Hepatocyte (in vitro differentiated cells): Measurements from ENCODE around the gene ECHS1. TPM values are rescaled to one million over a fixed set of nuclear protein-coding genes. Genes with fewer than 3 reads are reported as not detected.

Experiments used
- DNase-seq: peaks from one replicate; pipeline ENCODE4 v3.0.0-alpha.2; 2016; ENCODE audit warnings: low spot score
- H2AFZ ChIP-seq: fragments of 200-600 bp; sonication (generic); 2 replicates; pipeline ENCODE4 v1.6.0; 2016; ENCODE audit warnings: antibody characterized with exemption, mild to moderate bottlenecking
- H3K27ac ChIP-seq: fragments of 200-600 bp; sonication (generic); 2 replicates; pipeline ENCODE4 v1.5.1; 2016; ENCODE audit warnings: mild to moderate bottlenecking
- H3K27me3 ChIP-seq: fragments of 200-600 bp; sonication (generic); 2 replicates; pipeline ENCODE4 v1.6.1; 2016
- H3K36me3 ChIP-seq: fragments of 200-600 bp; sonication (generic); replicated peaks from 2 replicates; pipeline ENCODE4 v1.5.1; 2016; ENCODE audit warnings: low read depth; ENCODE audit not compliant: insufficient read depth
- H3K4me1 ChIP-seq: fragments of 200-600 bp; sonication (generic); 2 replicates; pipeline ENCODE4 v1.5.1; 2016; ENCODE audit warnings: mild to moderate bottlenecking, moderate library complexity; ENCODE audit not compliant: insufficient read depth
- H3K4me2 ChIP-seq: fragments of 200-600 bp; sonication (generic); 2 replicates; pipeline ENCODE4 v1.6.0; 2016
- H3K4me3 ChIP-seq: fragments of 200-600 bp; sonication (generic); 2 replicates; pipeline ENCODE4 v1.5.1; 2016; ENCODE audit warnings: mild to moderate bottlenecking
- H3K79me2 ChIP-seq: fragments of 200-600 bp; sonication (generic); 2 replicates; pipeline ENCODE4 v1.6.0; 2017; ENCODE audit warnings: mild to moderate bottlenecking
- H3K9me2 ChIP-seq: fragments of 200-600 bp; sonication (generic); replicated peaks from 2 replicates; pipeline ENCODE4 v1.6.0; 2017; ENCODE audit warnings: mild to moderate bottlenecking; ENCODE audit not compliant: insufficient read depth
- H3K9me3 ChIP-seq: fragments of 200-600 bp; sonication (generic); 2 replicates; pipeline ENCODE4 v1.5.1; 2016; ENCODE audit warnings: low read depth, mild to moderate bottlenecking
- H4K20me1 ChIP-seq: fragments of 200-600 bp; sonication (generic); 2 replicates; pipeline ENCODE4 v1.6.0; 2016; ENCODE audit warnings: mild to moderate bottlenecking; ENCODE audit not compliant: insufficient read depth, poor library complexity, severe bottlenecking
- CTCF ChIP-seq: fragments of 200-600 bp; sonication (generic); IDR thresholded peaks from 2 replicates; pipeline ENCODE4 v1.5.1; 2016; ENCODE audit warnings: antibody characterized with exemption, mild to moderate bottlenecking; ENCODE audit not compliant: poor library complexity
- EZH2 ChIP-seq: fragments of 200-600 bp; sonication (generic); IDR thresholded peaks from 2 replicates; pipeline ENCODE4 v1.6.1; 2016; ENCODE audit warnings: antibody characterized with exemption, mild to moderate bottlenecking, borderline replicate concordance
- EZH2phosphoT487 ChIP-seq: fragments of 200-600 bp; sonication (generic); IDR thresholded peaks from one replicate; pipeline ENCODE4 v1.6.1; 2018; ENCODE audit warnings: antibody characterized with exemption, mild to moderate bottlenecking, low read depth, moderate library complexity; ENCODE audit not compliant: unreplicated experiment, severe bottlenecking
- WGBS: methylation state at CpG from one replicate; pipeline ENCODE4 v1.1.6; 2016; ENCODE audit warnings: low lambda C conversion rate; ENCODE audit errors: missing lambda C conversion rate; 5-methylcytosine and 5-hydroxymethylcytosine counted together
- polyA plus RNA-seq: library from polyadenylated mRNA; unstranded; fragments of >200 nt; fragmentation: Nextera tagmentation; extraction: Ambion mirVana; gene quantifications from 2 replicates; pipeline ENCODE4 v1.2.1, GENCODE V29; 2016
- total RNA-seq: library from RNA; depleted of rRNA; stranded (reverse); fragments of >200 nt; gene quantifications from 2 replicates; pipeline ENCODE4 v1.2.3, GENCODE V29; 2014

Gene ECHS1
- total and polyA plus RNA-seq, 2 experiments from 2014 or later: 146 to 204 TPM

GRCh38 chr10:133420579-133420978 lies 47.4 kb upstream of the ECHS1 start:
- H2AFZ ChIP-seq: no peak overlapping the region
- H3K36me3 ChIP-seq: peaks cover under 1% of the 10 kb centered on the region
- H3K9me3 ChIP-seq: no peaks in the 10 kb centered on the region
- H3K4me3 ChIP-seq: no peak overlapping the region
- H3K4me2 ChIP-seq: no peak overlapping the region
- DNase-seq: no peak
- H3K27me3 ChIP-seq: no peaks in the 10 kb centered on the region
- 93% methylated on average over 6 of the region's 6 CpGs for whole genome bisulfite sequencing
- no peaks in the 10 kb centered on the region for H3K79me2 ChIP-seq
- no peak for TF ChIP-seq EZH2
- no peak for TF ChIP-seq EZH2phosphoT487
- TF ChIP-seq CTCF: no peak
- H3K27ac ChIP-seq: no peak overlapping the region
- peaks cover 6% of the 10 kb centered on the region for H4K20me1 ChIP-seq
- H3K4me1 ChIP-seq: no peaks in the 10 kb centered on the region
- no peaks in the 10 kb centered on the region for H3K9me2 ChIP-seq

GRCh38 chr10:133420028-133420427 lies 46.9 kb upstream of the ECHS1 start:
- Histone ChIP-seq H3K4me2 (no peak overlapping the region), H2AFZ (no peak overlapping the region), H3K4me1 (no peaks in the 10 kb centered on the region), H3K9me3 (no peaks in the 10 kb centered on the region), H3K27me3 (no peaks in the 10 kb centered on the region), H3K27ac (no peak overlapping the region), H3K36me3 (peaks cover 3% of the 10 kb centered on the region), H3K9me2 (no peaks in the 10 kb centered on the region), H3K4me3 (no peak overlapping the region), H4K20me1 (peaks cover 6% of the 10 kb centered on the region), H3K79me2 (no peaks in the 10 kb centered on the region)
- 93% methylated on average over 17 of the region's 17 CpGs for WGBS
- DNase-seq: peak; percentile 3
- TF ChIP-seq EZH2phosphoT487 (no peak), CTCF (no peak), EZH2 (no peak)

GRCh38 chr10:133419211-133419950 lies 46.2 kb upstream of the ECHS1 start:
- no peak overlapping the region for H3K4me2 ChIP-seq
- H3K27ac ChIP-seq: no peak overlapping the region
- H3K9me2 ChIP-seq: no peaks in the 10 kb centered on the region
- no peak for TF ChIP-seq EZH2phosphoT487
- no peak for TF ChIP-seq EZH2
- no peak for TF ChIP-seq CTCF
- no peaks in the 10 kb centered on the region for H3K4me1 ChIP-seq
- H2AFZ ChIP-seq: no peak overlapping the region
- H3K4me3 ChIP-seq: no peak overlapping the region
- H3K36me3 ChIP-seq: peaks cover 3% of the 10 kb centered on the region
- H3K9me3 ChIP-seq: no peaks in the 10 kb centered on the region
- no peaks in the 10 kb centered on the region for H3K79me2 ChIP-seq
- H4K20me1 ChIP-seq: peaks cover 6% of the 10 kb centered on the region
- no peak for DNase-seq
- WGBS: 94% methylated on average over 34 of the region's 34 CpGs
- H3K27me3 ChIP-seq: no peaks in the 10 kb centered on the region
